K562 (cell line): ENCODE data around the gene FAM83E. TPM values are rescaled to one million over a fixed set of nuclear protein-coding genes. Genes with fewer than 3 reads are reported as not detected.

Experiments
- ARID1B ChIP-seq: fragments of 450-650 bp; IDR thresholded peaks from 2 replicates; pipeline ENCODE4 v1.6.1; 2016; ENCODE audit warnings: antibody characterized with exemption, mild to moderate bottlenecking, inconsistent platforms
- ARNT ChIP-seq, 2 experiments: fragments of 450-650 bp; IDR thresholded peaks; 2 replicates each; pipeline ENCODE4 v1.6.1; 2016; ENCODE audit warnings: mild to moderate bottlenecking in 1 of 2
- CBFA2T3 ChIP-seq: fragments of 450-650 bp; IDR thresholded peaks from 2 replicates; pipeline ENCODE4 v1.6.1; 2017
- CHD1 ChIP-seq: fragments of 200-600 bp; sonication (generic); IDR thresholded peaks from one replicate; pipeline ENCODE4 v1.6.1; 2012; ENCODE audit warnings: mild to moderate bottlenecking, moderate library complexity, low read length, inconsistent platforms
- ELK1 ChIP-seq: sonication (generic); formaldehyde crosslinking; IDR thresholded peaks from 2 replicates; pipeline ENCODE4 v1.8.1; 2022; ENCODE audit warnings: missing genetic modification reagents
- ETV1 ChIP-seq: fragments of 450-650 bp; conservative IDR thresholded peaks from 2 replicates; pipeline ENCODE4 v1.6.1; 2016; ENCODE audit warnings: missing genetic modification characterization, control low read depth, low read depth, missing compliant biosample characterization
- FIP1L1 ChIP-seq: fragments of 200-400 bp; formaldehyde crosslinking; IDR thresholded peaks from 2 replicates; pipeline ENCODE4 v1.6.1; 2018; ENCODE audit warnings: mild to moderate bottlenecking, low read depth, low read length; ENCODE audit not compliant: poor library complexity, severe bottlenecking
- KLF16 ChIP-seq: IDR thresholded peaks from 2 replicates; pipeline ENCODE4 v1.6.1; 2016; ENCODE audit warnings: antibody characterized with exemption
- KLF6 ChIP-seq: fragments of 250-450 bp; sonication (Bioruptor Pico); IDR thresholded peaks from 2 replicates; pipeline ENCODE4 v1.4.0; 2020; ENCODE audit warnings: mild to moderate bottlenecking, moderate library complexity, borderline replicate concordance
- MBD2 ChIP-seq: sonication (generic); IDR thresholded peaks from 2 replicates; pipeline ENCODE4 v1.6.1; 2016; ENCODE audit warnings: low read depth, borderline replicate concordance
- NELFE ChIP-seq: IDR thresholded peaks from 2 replicates; pipeline ENCODE4 v1.6.1; 2011; ENCODE audit warnings: mild to moderate bottlenecking; ENCODE audit not compliant: insufficient read depth, insufficient read length
- NFIC ChIP-seq: fragments of 450-650 bp; IDR thresholded peaks from 2 replicates; pipeline ENCODE4 v1.6.1; 2017; ENCODE audit warnings: mild to moderate bottlenecking, inconsistent platforms
- POLR2G ChIP-seq: fragments of 200-400 bp; formaldehyde crosslinking; IDR thresholded peaks from 2 replicates; pipeline ENCODE4 v1.6.1; 2017; ENCODE audit warnings: low read depth, mild to moderate bottlenecking, antibody characterized with exemption, low read length, moderate library complexity
- POLR3G ChIP-seq: IDR thresholded peaks from 2 replicates; pipeline ENCODE4 v1.6.1; 2011; ENCODE audit not compliant: insufficient read length, insufficient replicate concordance; ENCODE audit errors: extremely low read depth
- POU5F1 ChIP-seq: fragments of 150-350 bp; IDR thresholded peaks from 2 replicates; pipeline ENCODE4 v1.6.1; 2014; ENCODE audit warnings: borderline replicate concordance, low read length, low read depth, mild to moderate bottlenecking; ENCODE audit not compliant: partially characterized antibody
- PRMT5 ChIP-seq: sonication (generic); formaldehyde crosslinking; IDR thresholded peaks from 2 replicates; pipeline ENCODE4 v1.5.0; 2020; ENCODE audit warnings: missing genetic modification reagents
- PURB ChIP-seq: sonication (generic); formaldehyde crosslinking; IDR thresholded peaks from 2 replicates; pipeline ENCODE4 v1.9.0; 2021; ENCODE audit warnings: low read depth, mild to moderate bottlenecking, missing genetic modification reagents
- RFX5 ChIP-seq: IDR thresholded peaks from 2 replicates; pipeline ENCODE4 v1.6.1; 2011; ENCODE audit warnings: low read depth, mild to moderate bottlenecking, improper control_type of control experiment, low read length
- SMARCA4 ChIP-seq: fragments of 450-650 bp; IDR thresholded peaks from 2 replicates; pipeline ENCODE4 v1.6.1; 2016
- STAT5B ChIP-seq: fragments of 250-450 bp; sonication (Bioruptor Pico); IDR thresholded peaks from 2 replicates; pipeline ENCODE4 v1.8.0; 2021; ENCODE audit warnings: mild to moderate bottlenecking, inconsistent platforms
- XRCC4 ChIP-seq: IDR thresholded peaks from one replicate; pipeline ENCODE4 v1.6.1; 2011; ENCODE audit not compliant: insufficient read depth, insufficient read length; ENCODE audit errors: extremely low read depth
- ZC3H11A ChIP-seq: IDR thresholded peaks from 2 replicates; pipeline ENCODE4 v1.6.1; 2012; ENCODE audit warnings: low read depth, low read length, improper control_type of control experiment
- ZC3H8 ChIP-seq: fragments of 450-650 bp; IDR thresholded peaks from 2 replicates; pipeline ENCODE4 v1.6.1; 2017
- ZNF197 ChIP-seq: fragments of 200-800 bp; sonication (Bioruptor generic); IDR thresholded peaks from 2 replicates; pipeline ENCODE4 v1.6.1; 2016; ENCODE audit warnings: low read depth, missing genetic modification characterization, missing compliant biosample characterization
- ZNF431 ChIP-seq: sonication (generic); formaldehyde crosslinking; IDR thresholded peaks from 2 replicates; pipeline ENCODE4 v1.8.0; 2022; ENCODE audit warnings: mild to moderate bottlenecking, missing genetic modification reagents
- ZNF707 ChIP-seq: fragments of 250-450 bp; sonication (Bioruptor Pico); conservative IDR thresholded peaks from 2 replicates; pipeline ENCODE4 v1.8.0; 2022; ENCODE audit warnings: inconsistent platforms, mild to moderate bottlenecking, moderate library complexity
- ZNF717 ChIP-seq: fragments of 250-450 bp; sonication (Bioruptor Pico); IDR thresholded peaks from 2 replicates; pipeline ENCODE4 v1.5.0; 2021
- ZNF740 ChIP-seq, 3 experiments: fragments of 200-800 bp in 1 of 3; sonication (Bioruptor generic) in 1 of 3; sonication (generic) in 1 of 3; formaldehyde crosslinking in 1 of 3; IDR thresholded peaks; 2 replicates each; pipeline versions ENCODE4 v1.6.1 to v1.8.0; 2016 to 2022; ENCODE audit warnings: mild to moderate bottlenecking in 2 of 3, missing compliant biosample characterization in 2 of 3, missing genetic modification characterization in 2 of 3, missing genetic modification reagents in 1 of 3
- ZSCAN29 ChIP-seq: fragments of 450-650 bp; IDR thresholded peaks from 2 replicates; pipeline ENCODE4 v1.6.1; 2017
- polyA plus RNA-seq, 8 experiments: library from polyadenylated mRNA; depleted of rRNA in 4 of 8; stranded (reverse) in 5 of 8; unstranded in 3 of 8; fragments of >200 nt; fragmentation: Nextera tagmentation in 2 of 8; fragmentation: Illumina TruSeq in 1 of 8; extraction: Ambion mirVana in 2 of 8; extraction: Trizol in 1 of 8; gene quantifications; 2 replicates each; pipeline versions ENCODE4 v1.2.1 to v1.2.3, GENCODE V29; 2011 to 2014; ENCODE audit warnings: inconsistent platforms in 1 of 8, missing spikeins in 1 of 8
- total RNA-seq, 7 experiments: library from RNA; depleted of rRNA in 6 of 7; stranded (reverse); fragments of >200 nt in 6 of 7; fragmentation: Illumina TruSeq in 2 of 7; extraction: Trizol in 2 of 7; gene quantifications; 2 replicates each; pipeline versions ENCODE4 v1.2.1 to v1.2.3, GENCODE V29; 2011 to 2021; ENCODE audit warnings: low replicate concordance in 1 of 7
- TF ChIP-seq, protein P1 (sequence below): sonication (generic); formaldehyde crosslinking; IDR thresholded peaks from 2 replicates; pipeline ENCODE4 v1.8.0; 2022; ENCODE audit warnings: missing genetic modification reagents, mild to moderate bottlenecking, moderate library complexity, borderline replicate concordance

The FAM83E gene
- total and polyA plus RNA-seq, 9 of the 15 experiments (the other 6 are each of a cell fraction or from before 2014, with no cell fraction given) = 0.15 to 0.87 (median 0.29) TPM; not detected in 4

GRCh38 chr19:48636859-48637448 is 22.1 kb upstream of the FAM83E start, which contains the start of gene DBP (continued):
- TF ChIP-seq POLR2G (peak; percentile 39), FIP1L1 (peak; percentile 14), PRMT5 (no peak), ZC3H8 (no peak), ZNF431 (CRISPR knock-in tag) (no peak), RFX5 (no peak), ARNT (IDR thresholded peaks at IDR 0.05) (no peak), ZNF717 (no peak), ZSCAN29 (no peak), ZNF740 (CRISPR knock-in tag; IDR thresholded peaks at IDR 0.05) (0 out of 2 replicates have a peak, but pooled peaks have one; percentile 36), ZNF740 (tag; IDR thresholded peaks at IDR 0.05) (no peak), KLF6 (CRISPR knock-in tag) (no peak), ZNF707 (no peak), ETV1 (tag) (no peak), KLF16 (no peak), NFIC (no peak), XRCC4 (no peak), PURB (no peak), POU5F1 (no peak), NELFE (no peak), SMARCA4 (no peak), CHD1 (no peak), ELK1 (no peak), STAT5B (CRISPR knock-in tag) (no peak), MBD2 (no peak), CBFA2T3 (no peak), ZNF197 (CRISPR knock-in tag) (0 out of 2 replicates have a peak, but pooled peaks have one; percentile 57), POLR3G (no peak), ZC3H11A (no peak), ARID1B (no peak)
- TF ChIP-seq, protein P1, sequence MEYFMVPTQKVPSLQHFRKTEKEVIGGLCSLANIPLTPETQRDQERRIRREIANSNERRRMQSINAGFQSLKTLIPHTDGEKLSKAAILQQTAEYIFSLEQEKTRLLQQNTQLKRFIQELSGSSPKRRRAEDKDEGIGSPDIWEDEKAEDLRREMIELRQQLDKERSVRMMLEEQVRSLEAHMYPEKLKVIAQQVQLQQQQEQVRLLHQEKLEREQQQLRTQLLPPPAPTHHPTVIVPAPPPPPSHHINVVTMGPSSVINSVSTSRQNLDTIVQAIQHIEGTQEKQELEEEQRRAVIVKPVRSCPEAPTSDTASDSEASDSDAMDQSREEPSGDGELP (CRISPR knock-in tag) = 0 out of 2 replicates have a peak, but pooled peaks have one; percentile 38
